AG04450 (cell line): ENCODE results near the gene DRG1. TPM values are rescaled to one million over a fixed set of nuclear protein-coding genes. Genes with fewer than 3 reads are reported as not detected.

Experiments used
- CTCF ChIA-PET: fragments of 300-600, 350-600 bp; formaldehyde crosslinking; extraction: SDS; loops from one replicate; lab custom pipeline; 2022; ENCODE audit warnings: antibody characterized with exemption, inconsistent platforms; lab: Charles Lee
- POLR2A ChIA-PET: fragments of 350-600 bp; formaldehyde crosslinking; extraction: SDS; loops from one replicate; lab custom pipeline; 2021; ENCODE audit warnings: antibody characterized with exemption, inconsistent platforms; lab: Yijun Ruan, JAX
- DNase-seq: peaks from one replicate; pipeline ENCODE4 v3.0.0-alpha.2; 2011; ENCODE audit warnings: low read depth, low spot score
- H3K27ac ChIP-seq: one replicate; pipeline ENCODE4 v1.5.1; 2012; ENCODE audit warnings: low read depth, low read length, control low read depth
- H3K27me3 ChIP-seq: one replicate; pipeline ENCODE4 v1.6.0; 2012; ENCODE audit warnings: low read length; ENCODE audit not compliant: control insufficient read depth, insufficient read depth
- H3K4me3 ChIP-seq: 2 replicates; pipeline ENCODE4 v1.5.1; 2011; ENCODE audit warnings: mild to moderate bottlenecking, low read depth, low read length, control low read depth
- H3K9me3 ChIP-seq: 2 replicates; pipeline ENCODE4 v1.5.1; 2012; ENCODE audit warnings: low read length; ENCODE audit not compliant: control insufficient read depth, insufficient read depth
- polyA plus RNA-seq: library from polyadenylated mRNA; depleted of rRNA; stranded (reverse); fragments of >200 nt; gene quantifications from 2 replicates; pipeline ENCODE4 v1.2.3, GENCODE V29; 2011
- TF ChIP-seq, protein P1 (sequence below): IDR thresholded peaks from 2 replicates; pipeline ENCODE4 v1.5.1; 2011; ENCODE audit warnings: low read depth, low read length, control low read depth, inconsistent platforms

Gene DRG1
- polyA plus RNA-seq, 1 experiment, result 108 TPM

DNA sequence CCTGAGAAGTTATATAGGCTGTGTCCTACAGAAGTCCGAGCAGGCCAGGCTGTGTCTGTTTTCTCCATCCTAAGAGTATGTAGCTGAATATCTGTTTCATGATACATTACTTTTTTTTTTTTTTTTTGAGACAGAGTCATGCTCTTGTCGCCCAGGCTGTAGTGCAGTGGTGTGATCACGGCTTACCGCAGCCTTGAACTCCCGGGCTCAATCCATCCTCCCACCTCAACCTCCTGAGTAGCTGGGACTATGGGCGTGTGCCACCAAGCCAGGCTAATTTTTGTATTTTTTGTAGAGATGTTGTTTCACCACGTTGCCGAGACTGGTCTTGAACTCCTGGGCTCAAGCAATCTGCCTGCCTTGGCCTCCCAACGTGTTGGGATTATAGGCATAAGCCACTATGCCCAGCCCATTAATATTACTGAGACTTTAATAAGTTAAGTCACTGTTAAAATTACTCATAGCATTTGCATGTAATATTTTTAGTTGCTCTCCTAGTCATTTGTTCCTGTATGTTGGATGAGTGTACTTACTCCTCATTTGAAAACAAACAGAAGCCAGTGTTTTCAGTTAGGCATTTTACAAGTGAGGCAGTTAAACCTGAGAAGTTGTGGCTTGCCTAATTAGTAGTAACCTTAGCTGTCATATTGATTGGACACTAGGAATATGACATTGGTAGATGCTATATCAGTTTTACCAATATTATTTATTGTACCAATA, 26.1 kb downstream of the DRG1 start:
- POLR2A ChIA-PET, result no interaction called here
- TF ChIP-seq, protein P1, sequence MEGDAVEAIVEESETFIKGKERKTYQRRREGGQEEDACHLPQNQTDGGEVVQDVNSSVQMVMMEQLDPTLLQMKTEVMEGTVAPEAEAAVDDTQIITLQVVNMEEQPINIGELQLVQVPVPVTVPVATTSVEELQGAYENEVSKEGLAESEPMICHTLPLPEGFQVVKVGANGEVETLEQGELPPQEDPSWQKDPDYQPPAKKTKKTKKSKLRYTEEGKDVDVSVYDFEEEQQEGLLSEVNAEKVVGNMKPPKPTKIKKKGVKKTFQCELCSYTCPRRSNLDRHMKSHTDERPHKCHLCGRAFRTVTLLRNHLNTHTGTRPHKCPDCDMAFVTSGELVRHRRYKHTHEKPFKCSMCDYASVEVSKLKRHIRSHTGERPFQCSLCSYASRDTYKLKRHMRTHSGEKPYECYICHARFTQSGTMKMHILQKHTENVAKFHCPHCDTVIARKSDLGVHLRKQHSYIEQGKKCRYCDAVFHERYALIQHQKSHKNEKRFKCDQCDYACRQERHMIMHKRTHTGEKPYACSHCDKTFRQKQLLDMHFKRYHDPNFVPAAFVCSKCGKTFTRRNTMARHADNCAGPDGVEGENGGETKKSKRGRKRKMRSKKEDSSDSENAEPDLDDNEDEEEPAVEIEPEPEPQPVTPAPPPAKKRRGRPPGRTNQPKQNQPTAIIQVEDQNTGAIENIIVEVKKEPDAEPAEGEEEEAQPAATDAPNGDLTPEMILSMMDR, result no peak
- CTCF ChIA-PET, result interaction anchor here (2.3 kb wide), 1 partner anchor 26 kb away, joined by 6 read pairs; no protein-coding TSS in a partner anchor
- H3K9me3 ChIP-seq, result no peaks in the 10 kb centered on the region
- H3K4me3 ChIP-seq, result no peak overlapping the region
- no peaks in the 10 kb centered on the region for H3K27me3 ChIP-seq
- H3K27ac ChIP-seq, result no peak overlapping the region
- no peak for DNase-seq

DNA sequence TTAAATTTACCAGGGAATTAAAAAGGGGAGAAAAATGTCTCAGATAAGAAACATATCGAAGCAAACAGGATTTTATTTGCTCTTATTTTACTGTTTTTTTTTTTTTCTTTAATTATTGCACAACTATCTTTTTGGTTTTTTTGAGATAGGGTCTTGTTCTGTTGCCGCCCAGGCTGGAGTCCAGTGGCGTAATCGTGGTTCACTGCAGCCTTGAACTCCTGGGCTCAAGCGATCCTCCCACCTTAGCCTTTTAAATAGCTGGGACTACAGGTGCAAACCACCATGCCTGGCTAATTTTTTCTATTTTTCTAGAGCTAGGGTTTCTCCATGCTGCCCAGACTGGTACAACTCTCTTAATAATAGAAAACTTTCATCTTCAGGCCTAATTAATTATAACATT, 32.5 kb downstream of the DRG1 start:
- CTCF ChIA-PET, result interaction anchor here (1.3 kb wide), 1 partner anchor 19 kb away, joined by 9 read pairs; no protein-coding TSS in a partner anchor
- POLR2A ChIA-PET, result interaction anchor here (0.7 kb wide), 1 partner anchor 160 kb away, joined by 3 read pairs; no protein-coding TSS in a partner anchor
- H3K4me3 ChIP-seq, result no peak overlapping the region
- DNase-seq, result no peak
- no peaks in the 10 kb centered on the region for H3K27me3 ChIP-seq
- H3K9me3 ChIP-seq, result no peaks in the 10 kb centered on the region
- TF ChIP-seq, protein P1, result no peak
- no peak overlapping the region for H3K27ac ChIP-seq

DNA sequence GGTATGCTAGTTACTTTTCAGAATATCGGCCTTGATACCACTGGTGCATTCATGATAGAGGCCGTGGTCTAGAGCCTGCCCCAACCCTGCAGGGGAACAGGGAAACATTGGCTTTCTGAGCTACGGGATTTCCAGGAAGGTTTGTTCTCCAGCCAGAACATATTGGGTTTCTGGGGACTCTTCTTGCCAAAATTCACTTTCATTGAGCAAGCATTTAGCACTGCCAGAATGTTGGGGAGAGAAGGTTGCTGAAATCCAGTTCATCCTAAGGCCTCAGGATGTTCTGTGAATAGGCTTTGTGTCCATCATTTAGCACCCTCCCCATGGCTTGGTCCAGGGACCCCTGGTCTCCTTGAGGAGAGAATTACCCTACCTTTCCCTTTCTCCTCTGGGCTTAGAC, 36.7 kb downstream of the DRG1 start:
- TF ChIP-seq, protein P1, result no peak
- H3K27ac ChIP-seq, result no peak overlapping the region
- no peak overlapping the region for H3K4me3 ChIP-seq
- DNase-seq, result no peak
- CTCF ChIA-PET, result no interaction called here
- POLR2A ChIA-PET, result no interaction called here
- no peaks in the 10 kb centered on the region for H3K9me3 ChIP-seq
- H3K27me3 ChIP-seq, result no peaks in the 10 kb centered on the region

DNA sequence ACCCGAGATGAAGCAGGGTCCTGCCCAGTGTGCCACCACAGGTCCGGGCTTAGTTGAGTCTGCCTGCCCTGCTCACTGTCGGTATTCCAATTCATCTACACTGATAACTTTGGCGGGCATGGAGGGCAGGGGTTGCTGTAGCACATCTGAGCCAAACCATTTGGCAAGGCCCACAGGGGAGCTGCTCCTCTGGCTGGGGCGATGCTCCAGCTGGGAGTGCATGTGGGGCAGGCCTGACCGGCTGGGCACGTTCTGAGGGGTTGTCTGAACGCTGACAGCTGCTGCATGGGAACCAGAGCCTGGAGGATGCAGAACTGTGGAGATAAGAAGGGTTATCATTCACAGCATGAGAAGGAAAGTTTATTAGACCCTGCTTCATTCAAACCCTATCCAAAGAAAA, 40.4 kb downstream of the DRG1 start:
- ChIA-PET CTCF (interaction anchor here (1.7 kb wide), 1 partner anchor 12 kb away, joined by 7 read pairs; no protein-coding TSS in a partner anchor), POLR2A (no interaction called here)
- H3K27me3 ChIP-seq, result no peaks in the 10 kb centered on the region
- H3K9me3 ChIP-seq, result no peaks in the 10 kb centered on the region
- no peak overlapping the region for H3K4me3 ChIP-seq
- DNase-seq, result no peak
- TF ChIP-seq, protein P1, result no peak
- no peak overlapping the region for H3K27ac ChIP-seq

DNA sequence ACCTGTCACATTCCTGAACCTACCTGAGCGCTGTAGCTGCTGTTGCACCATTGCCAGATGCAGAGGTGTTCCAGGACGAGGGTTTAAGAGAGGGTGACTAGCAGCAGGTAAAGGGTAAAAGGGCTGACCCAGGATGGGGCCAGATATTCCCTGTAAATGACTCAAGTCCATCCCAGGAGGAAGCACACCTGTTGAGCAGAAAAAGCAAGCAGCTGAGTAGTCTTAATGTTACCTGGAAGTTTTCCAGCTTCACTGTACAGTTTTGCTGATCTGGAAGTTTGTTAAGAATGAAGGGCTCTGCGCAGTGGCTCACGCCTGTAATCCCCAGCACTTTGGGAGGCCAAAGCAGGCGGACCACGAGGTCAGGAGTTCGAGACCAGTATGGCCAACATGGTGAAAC, 41.3 kb downstream of the DRG1 start:
- CTCF ChIA-PET, result no interaction called here

More for the DNA sequence above, 41.3 kb downstream of the DRG1 start:
- TF ChIP-seq, protein P1, result no peak
- POLR2A ChIA-PET, result interaction anchor here (0.6 kb wide), 1 partner anchor 26 kb away, joined by 5 read pairs; no protein-coding TSS in a partner anchor
- no peaks in the 10 kb centered on the region for H3K27me3 ChIP-seq
- no peaks in the 10 kb centered on the region for H3K9me3 ChIP-seq
- no peak overlapping the region for H3K27ac ChIP-seq
- no peak for DNase-seq
- no peak overlapping the region for H3K4me3 ChIP-seq
